Measurements from ENCODE around the gene CLDN11. TPM values are rescaled to one million over a fixed set of nuclear protein-coding genes. Genes with fewer than 3 reads are reported as not detected.

Gene CLDN11
- total RNA-seq, 6 experiments from 2014 or later: 3.3 to 77.5 (median 66.7) TPM

DNA sequence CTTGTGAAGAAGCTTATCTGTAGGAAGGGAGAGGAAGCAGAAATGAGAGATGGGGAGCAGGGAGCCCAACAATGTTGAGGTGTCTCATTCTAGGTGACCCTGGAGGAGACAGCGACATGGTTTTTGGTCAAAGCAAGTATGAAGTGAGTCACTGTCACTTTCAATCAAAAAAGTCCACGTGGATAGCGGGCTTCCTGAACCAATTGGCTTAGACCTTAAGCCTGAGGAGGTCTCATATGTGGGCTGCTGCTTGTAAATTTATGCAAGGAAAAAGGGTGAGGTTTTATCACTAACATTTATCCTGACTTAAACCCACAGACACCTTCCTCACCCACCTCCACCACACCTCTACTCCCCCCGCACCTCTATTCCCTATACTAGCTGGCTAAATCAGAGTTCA, 22.7 kb downstream of the CLDN11 start:
- DNase-seq: no peak
- Mint-ChIP-seq H3K27ac (no peak overlapping the region), H3K4me1 (ENCODE audit: low read depth) (peaks cover 8% of the 10 kb centered on the region), H3K4me3 (no peak overlapping the region), H3K27me3 (ENCODE audit: insufficient read depth) (peaks cover 2% of the 10 kb centered on the region; the same call in 1 of the 2 replicates), H3K36me3 (ENCODE audit: low read depth) (no peaks in the 10 kb centered on the region), H3K9me3 (no peaks in the 10 kb centered on the region)
- TF ChIP-seq, protein P1, sequence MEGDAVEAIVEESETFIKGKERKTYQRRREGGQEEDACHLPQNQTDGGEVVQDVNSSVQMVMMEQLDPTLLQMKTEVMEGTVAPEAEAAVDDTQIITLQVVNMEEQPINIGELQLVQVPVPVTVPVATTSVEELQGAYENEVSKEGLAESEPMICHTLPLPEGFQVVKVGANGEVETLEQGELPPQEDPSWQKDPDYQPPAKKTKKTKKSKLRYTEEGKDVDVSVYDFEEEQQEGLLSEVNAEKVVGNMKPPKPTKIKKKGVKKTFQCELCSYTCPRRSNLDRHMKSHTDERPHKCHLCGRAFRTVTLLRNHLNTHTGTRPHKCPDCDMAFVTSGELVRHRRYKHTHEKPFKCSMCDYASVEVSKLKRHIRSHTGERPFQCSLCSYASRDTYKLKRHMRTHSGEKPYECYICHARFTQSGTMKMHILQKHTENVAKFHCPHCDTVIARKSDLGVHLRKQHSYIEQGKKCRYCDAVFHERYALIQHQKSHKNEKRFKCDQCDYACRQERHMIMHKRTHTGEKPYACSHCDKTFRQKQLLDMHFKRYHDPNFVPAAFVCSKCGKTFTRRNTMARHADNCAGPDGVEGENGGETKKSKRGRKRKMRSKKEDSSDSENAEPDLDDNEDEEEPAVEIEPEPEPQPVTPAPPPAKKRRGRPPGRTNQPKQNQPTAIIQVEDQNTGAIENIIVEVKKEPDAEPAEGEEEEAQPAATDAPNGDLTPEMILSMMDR (IDR thresholded peaks at IDR 0.05): no peak

DNA sequence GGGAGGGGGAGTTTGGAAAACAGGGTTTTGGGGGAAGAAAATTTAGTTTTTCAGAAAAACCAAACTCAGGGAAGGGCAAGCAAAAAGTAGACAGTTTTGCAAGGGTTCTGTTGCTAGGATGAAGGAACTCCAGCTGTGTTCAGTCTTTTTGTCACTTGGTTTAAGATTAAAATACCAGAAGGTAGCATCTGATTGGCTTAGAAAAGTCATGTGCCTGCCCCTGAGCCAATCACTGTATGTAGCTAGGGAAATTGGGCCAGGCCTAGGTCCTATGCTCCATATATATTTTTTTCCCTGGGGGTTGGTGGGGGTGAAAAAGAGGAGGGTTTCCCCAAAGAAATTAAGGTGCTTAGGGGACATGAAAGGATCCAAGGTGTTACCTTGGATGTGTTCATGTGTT, 24.3 kb downstream of the CLDN11 start:
- Mint-ChIP-seq H3K27ac (no peak overlapping the region), H3K36me3 (ENCODE audit: low read depth) (no peaks in the 10 kb centered on the region), H3K4me3 (no peak overlapping the region), H3K27me3 (ENCODE audit: insufficient read depth) (peaks cover 2% of the 10 kb centered on the region; the same call in 1 of the 2 replicates), H3K4me1 (ENCODE audit: low read depth) (peaks cover 8% of the 10 kb centered on the region), H3K9me3 (no peaks in the 10 kb centered on the region)
- no peak for DNase-seq
- TF ChIP-seq, protein P1 (IDR thresholded peaks at IDR 0.05): no peak

DNA sequence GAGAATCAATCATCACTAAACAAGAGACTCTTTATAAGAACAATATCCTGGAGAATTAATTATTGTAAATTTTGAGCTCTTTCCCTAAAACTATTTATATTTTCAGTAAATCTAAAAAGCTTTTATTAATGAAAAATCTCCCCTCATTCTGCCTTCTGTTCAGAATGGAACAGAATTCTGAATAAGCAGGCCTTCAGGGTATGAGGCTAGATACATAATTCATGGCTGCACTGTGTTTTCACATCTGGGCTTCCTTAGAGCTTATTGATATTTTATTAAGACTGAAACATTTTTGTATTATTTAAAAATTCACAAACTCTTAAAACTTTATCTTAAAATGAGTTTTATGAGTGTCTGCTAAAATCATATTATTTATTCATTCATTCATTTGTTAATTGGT, 24.8 kb downstream of the CLDN11 start:
- no peak overlapping the region for H3K4me3 Mint-ChIP-seq
- TF ChIP-seq, protein P1 (IDR thresholded peaks at IDR 0.05): no peak
- H3K36me3 Mint-ChIP-seq (ENCODE audit: low read depth): no peaks in the 10 kb centered on the region
- DNase-seq: no peak
- H3K27me3 Mint-ChIP-seq (ENCODE audit: insufficient read depth): peaks cover 2% of the 10 kb centered on the region; the same call in 1 of the 2 replicates
- H3K4me1 Mint-ChIP-seq (ENCODE audit: low read depth): peaks cover 11% of the 10 kb centered on the region
- H3K27ac Mint-ChIP-seq: no peak overlapping the region
- no peaks in the 10 kb centered on the region for H3K9me3 Mint-ChIP-seq

DNA sequence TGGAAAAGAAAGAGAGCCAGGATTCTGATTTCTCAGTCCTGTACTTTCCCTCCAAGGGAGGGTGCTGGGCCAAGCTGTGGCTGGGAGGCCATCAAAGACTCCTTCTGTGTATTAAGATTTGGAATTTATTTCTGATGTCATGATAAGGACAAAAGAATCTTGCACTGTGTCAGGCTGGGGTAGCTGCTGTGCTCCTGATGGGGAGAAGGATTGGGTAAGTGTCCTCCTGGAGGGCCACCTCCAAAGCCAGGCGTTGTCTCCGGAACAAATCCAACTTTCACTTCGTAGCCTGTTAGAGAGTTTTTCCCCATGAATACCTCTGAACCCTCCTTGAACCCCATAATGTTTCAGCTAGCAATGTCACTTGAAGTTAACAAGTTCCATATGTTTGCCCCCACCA, 29.9 kb downstream of the CLDN11 start:
- Mint-ChIP-seq H3K27me3 (ENCODE audit: insufficient read depth) (peaks cover 2% of the 10 kb centered on the region; the same call in 1 of the 2 replicates), H3K4me1 (ENCODE audit: low read depth) (peaks cover 9% of the 10 kb centered on the region; the same call in 1 of the 2 replicates), H3K27ac (no peak overlapping the region), H3K9me3 (no peaks in the 10 kb centered on the region), H3K36me3 (ENCODE audit: low read depth) (no peaks in the 10 kb centered on the region), H3K4me3 (no peak overlapping the region)
- TF ChIP-seq, protein P1 (IDR thresholded peaks at IDR 0.05): no peak
- DNase-seq: no peak

DNA sequence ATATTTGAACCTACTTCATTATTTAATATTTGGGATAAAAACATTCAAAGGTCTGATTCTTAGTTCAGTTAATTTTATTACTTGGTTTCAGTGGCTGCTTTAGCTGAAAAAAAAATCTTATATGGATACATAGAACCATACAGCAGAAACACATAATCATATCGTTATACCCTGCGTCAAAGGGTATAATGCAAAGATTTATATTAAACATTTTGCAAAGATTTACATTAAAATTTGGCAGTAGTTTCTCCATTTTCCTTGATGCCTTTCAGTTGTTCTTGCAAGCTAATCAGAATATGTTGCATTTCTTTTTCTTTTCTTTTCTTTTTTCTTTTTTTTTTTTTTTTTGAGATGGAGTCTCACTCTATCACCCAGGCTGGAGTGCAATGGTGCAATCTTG, 31.4 kb downstream of the CLDN11 start:
- Mint-ChIP-seq H3K4me3 (no peak overlapping the region), H3K36me3 (ENCODE audit: low read depth) (no peaks in the 10 kb centered on the region)
- TF ChIP-seq, protein P1 (IDR thresholded peaks at IDR 0.05): no peak

DNA sequence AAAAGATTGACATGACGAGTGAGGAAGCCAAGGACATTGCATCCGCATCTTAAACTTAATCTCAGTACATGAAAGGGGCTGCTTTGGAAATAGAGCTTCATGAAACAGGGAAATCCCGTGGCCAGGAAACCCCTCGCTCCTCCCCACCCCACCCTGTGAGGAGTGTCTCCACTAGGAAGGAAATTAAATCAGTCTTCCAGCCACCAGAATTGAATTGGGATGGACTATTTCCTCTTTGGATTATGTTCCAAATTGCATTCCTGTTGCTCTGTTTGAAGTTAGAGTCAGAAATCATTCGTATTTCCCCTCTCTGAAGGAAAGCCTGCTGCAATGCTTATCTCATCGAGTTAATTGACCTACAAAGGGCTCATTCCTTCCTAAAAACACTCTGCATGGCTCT, 35.8 kb downstream of the CLDN11 start:
- H3K4me1 Mint-ChIP-seq (ENCODE audit: low read depth): peaks cover 5% of the 10 kb centered on the region; the same call in 1 of the 2 replicates
- H3K27me3 Mint-ChIP-seq (ENCODE audit: insufficient read depth): peaks cover 15% of the 10 kb centered on the region
- no peak for DNase-seq
- no peak overlapping the region for H3K27ac Mint-ChIP-seq
- TF ChIP-seq, protein P1 (IDR thresholded peaks at IDR 0.05): no peak
- H3K9me3 Mint-ChIP-seq: no peaks in the 10 kb centered on the region
- no peak overlapping the region for H3K4me3 Mint-ChIP-seq
- no peaks in the 10 kb centered on the region for H3K36me3 Mint-ChIP-seq (ENCODE audit: low read depth)

More for the DNA sequence above, 31.4 kb downstream of the CLDN11 start:
- Mint-ChIP-seq H3K27me3 (ENCODE audit: insufficient read depth) (no peaks in the 10 kb centered on the region), H3K27ac (no peak overlapping the region), H3K9me3 (no peaks in the 10 kb centered on the region), H3K4me1 (ENCODE audit: low read depth) (peaks cover 9% of the 10 kb centered on the region; the same call in 1 of the 2 replicates)
- no peak for DNase-seq
